SK-N-SH treated with all-trans-retinoic acid at 6 μM for 48 hours (cell line): ENCODE data around the gene PLEKHH3.

Experiments
- BACH2 ChIP-seq: fragments of 250-450 bp; sonication (Bioruptor Pico); IDR thresholded peaks from 2 replicates; pipeline ENCODE4 v1.9.0; 2021; ENCODE audit warnings: mild to moderate bottlenecking, borderline replicate concordance
- CREB5 ChIP-seq: fragments of 250-450 bp; sonication (Bioruptor Pico); IDR thresholded peaks from 2 replicates; pipeline ENCODE4 v1.5.1; 2020; ENCODE audit warnings: low read depth, mild to moderate bottlenecking, moderate library complexity
- CSRNP3 ChIP-seq: fragments of 250-450 bp; sonication (Bioruptor Pico); IDR thresholded peaks from 2 replicates; pipeline ENCODE4 v1.5.1; 2021; ENCODE audit warnings: mild to moderate bottlenecking, moderate library complexity
- ISL1 ChIP-seq: fragments of 250-450 bp; sonication (Bioruptor Pico); IDR thresholded peaks from 2 replicates; pipeline ENCODE4 v2.1.2; 2022; ENCODE audit warnings: mild to moderate bottlenecking, moderate library complexity
- PATZ1 ChIP-seq: fragments of 250-450 bp; sonication (Bioruptor Pico); IDR thresholded peaks from 2 replicates; pipeline ENCODE4 v1.8.0; 2020; ENCODE audit warnings: mild to moderate bottlenecking, moderate library complexity, borderline replicate concordance
- POU6F1 ChIP-seq: fragments of 250-450 bp; sonication (Bioruptor Pico); IDR thresholded peaks from 2 replicates; pipeline ENCODE4 v1.8.0; 2021; ENCODE audit warnings: low read depth, mild to moderate bottlenecking, moderate library complexity, borderline replicate concordance
- RARB ChIP-seq: fragments of 250-450 bp; sonication (Bioruptor Pico); IDR thresholded peaks from 2 replicates; pipeline ENCODE4 v1.8.0; 2021; ENCODE audit warnings: mild to moderate bottlenecking, moderate library complexity
- SNAI2 ChIP-seq: fragments of 250-450 bp; sonication (Bioruptor Pico); IDR thresholded peaks from 2 replicates; pipeline ENCODE4 v1.5.0; 2020; ENCODE audit warnings: mild to moderate bottlenecking, moderate library complexity
- TOX ChIP-seq: fragments of 250-450 bp; sonication (Bioruptor Pico); IDR thresholded peaks from 2 replicates; pipeline ENCODE4 v1.8.0; 2021; ENCODE audit warnings: mild to moderate bottlenecking, moderate library complexity, borderline replicate concordance
- ZC3H10 ChIP-seq: fragments of 250-450 bp; sonication (Bioruptor Pico); IDR thresholded peaks from 2 replicates; pipeline ENCODE4 v1.5.1; 2021; ENCODE audit warnings: mild to moderate bottlenecking, moderate library complexity
- ZFP3 ChIP-seq: fragments of 250-450 bp; sonication (Bioruptor Pico); IDR thresholded peaks from 2 replicates; pipeline ENCODE4 v1.5.0; 2020; ENCODE audit warnings: mild to moderate bottlenecking, moderate library complexity
- ZNF8 ChIP-seq: fragments of 450-650 bp; formaldehyde crosslinking; IDR thresholded peaks from 2 replicates; pipeline ENCODE4 v1.5.0; 2020; ENCODE audit warnings: mild to moderate bottlenecking, moderate library complexity

GRCh38 chr17:42695500-42695899 is 18.7 kb upstream of the PLEKHH3 start:
- TF ChIP-seq POU6F1 (CRISPR knock-in tag) (no peak), SNAI2 (no peak), CREB5 (CRISPR knock-in tag) (no peak), ISL1 (CRISPR knock-in tag) (no peak), TOX (CRISPR knock-in tag) (no peak), ZC3H10 (CRISPR knock-in tag) (no peak), RARB (CRISPR knock-in tag) (no peak), ZFP3 (CRISPR knock-in tag) (no peak), ZNF8 (CRISPR knock-in tag) (no peak), BACH2 (CRISPR knock-in tag) (no peak), PATZ1 (CRISPR knock-in tag) (no peak), CSRNP3 (CRISPR knock-in tag) (no peak)
